Measurements from ENCODE around the gene RAD51B.
"Not testable (repeated sequence)": the region's sequence is repeated elsewhere in the genome, so short reads cannot be mapped to it uniquely, and the experiment has no call there.

The RAD51B gene

DNA sequence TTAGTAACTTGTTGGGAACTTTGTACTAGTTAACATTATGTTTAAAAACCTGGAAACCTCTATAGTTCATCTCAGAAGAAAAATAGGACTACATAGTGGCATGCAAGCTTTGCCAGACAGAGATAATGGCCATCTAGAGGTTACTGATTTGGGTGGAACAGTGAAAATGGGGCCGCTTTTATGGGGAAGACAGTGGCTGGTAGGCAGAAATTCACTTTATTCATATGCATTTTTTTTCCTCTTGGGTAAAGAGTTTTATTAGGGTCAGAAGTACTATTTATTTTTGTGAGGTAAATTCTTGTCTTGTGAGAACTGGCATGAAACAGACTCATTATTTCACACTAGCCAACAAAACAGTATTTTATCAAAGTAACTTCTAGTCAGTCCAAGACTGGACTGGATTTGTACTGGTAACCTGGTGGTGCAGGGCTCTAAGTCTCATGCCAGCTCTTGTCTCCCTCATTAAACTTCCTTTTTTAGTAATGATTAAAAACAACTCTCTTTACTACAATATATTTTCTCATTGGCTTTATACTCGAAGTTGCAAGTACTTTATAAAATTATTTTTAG, 345.8 kb downstream of the RAD51B start:
- in situ Hi-C loops (cut with MboI; ENCODE audit: low sequenced_read_pairs) = no loop called here

DNA sequence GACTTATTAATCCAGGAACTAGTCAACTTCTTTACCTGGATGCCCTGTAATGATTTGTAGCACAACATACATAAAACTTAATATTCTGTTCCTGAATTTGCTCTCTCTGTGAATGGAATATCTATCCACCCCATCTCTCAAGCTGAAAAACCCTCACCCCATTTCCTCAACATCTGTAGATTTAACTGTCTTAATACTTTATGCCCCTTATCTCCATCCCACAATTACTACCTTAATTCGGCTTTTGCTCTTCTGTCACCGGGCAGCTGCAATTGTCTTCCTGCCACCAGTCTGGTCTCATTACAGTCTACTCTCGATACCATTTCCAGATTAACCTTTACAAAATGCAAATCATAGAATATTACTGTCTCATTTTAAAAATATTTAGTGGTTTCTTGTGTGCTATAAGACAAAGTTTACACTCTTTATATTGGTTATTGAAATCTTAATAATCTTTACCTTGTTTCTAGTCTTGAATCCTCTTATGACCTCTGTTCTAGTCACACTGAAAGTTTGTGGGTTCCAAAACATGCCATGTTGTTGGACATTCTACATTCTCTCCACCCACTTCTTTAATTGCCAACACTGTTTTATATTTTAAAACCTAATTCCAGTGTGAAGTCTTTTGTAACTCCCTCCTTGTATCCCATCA, 347.3 kb downstream of the RAD51B start:
- in situ Hi-C loops (cut with MboI; ENCODE audit: low sequenced_read_pairs) = no loop called here

DNA sequence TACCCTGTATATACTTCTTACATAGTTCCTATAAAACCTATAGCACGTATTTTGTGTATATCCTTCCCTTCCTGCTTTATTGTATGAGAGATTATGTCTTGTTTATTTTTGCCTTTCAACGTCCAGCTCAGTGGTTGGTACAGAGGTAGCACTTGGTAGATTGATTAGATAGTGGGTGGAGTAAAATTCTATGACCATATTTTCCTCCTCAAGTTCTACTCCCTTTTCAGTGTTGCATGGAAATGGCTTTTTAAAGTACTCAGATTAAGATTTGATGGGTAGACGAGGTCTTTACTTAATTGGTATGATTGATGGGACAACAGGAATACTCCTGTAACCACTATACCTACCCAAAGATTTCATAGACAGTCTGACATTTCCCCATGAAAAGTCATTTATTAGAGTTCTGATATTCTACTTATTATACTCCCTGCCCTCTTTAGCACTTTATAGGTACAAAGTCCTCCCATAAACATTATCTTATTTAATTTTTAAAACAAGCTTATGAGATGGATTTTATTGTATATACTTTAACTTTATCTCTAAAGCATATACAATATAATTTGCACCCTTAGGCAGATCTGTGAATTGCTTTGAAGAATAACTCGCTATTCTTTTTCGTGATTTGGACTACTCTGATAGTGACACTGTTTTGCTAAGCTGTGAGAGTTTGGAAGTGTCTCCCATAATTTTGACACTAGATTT, 348.0 kb downstream of the RAD51B start:
- in situ Hi-C loops (cut with MboI; ENCODE audit: low sequenced_read_pairs) = no loop called here

DNA sequence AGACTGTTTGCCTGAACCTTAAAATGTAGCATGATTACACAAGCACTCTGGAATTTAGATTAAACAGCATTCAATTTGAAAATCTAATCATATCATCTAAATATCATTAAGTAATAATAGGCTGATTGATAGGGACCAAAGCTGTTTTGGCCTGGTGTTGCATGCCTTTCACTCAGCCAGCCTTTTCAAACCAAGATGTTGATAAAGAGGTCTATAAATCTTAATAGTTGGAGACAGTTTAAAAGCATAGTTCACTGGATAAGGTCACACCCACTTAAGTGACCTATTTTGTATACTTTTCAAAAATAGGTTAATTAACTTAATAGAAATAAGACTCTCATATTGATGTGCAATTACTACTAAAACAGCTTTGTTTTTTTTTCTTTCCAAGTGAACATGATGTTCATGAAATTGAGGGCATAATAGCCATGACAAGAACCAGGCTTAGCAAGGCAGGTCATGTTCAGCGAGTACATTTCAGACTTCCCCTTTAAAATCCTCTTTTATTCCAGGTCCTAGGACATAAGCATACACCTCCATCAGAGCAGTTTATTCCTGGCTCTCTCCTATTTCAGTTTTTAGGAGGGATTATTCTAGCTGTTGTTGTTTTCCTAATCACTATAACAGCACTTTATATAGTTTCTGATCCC, 349.0 kb downstream of the RAD51B start:
- in situ Hi-C loops (cut with MboI; ENCODE audit: low sequenced_read_pairs) = no loop called here

DNA sequence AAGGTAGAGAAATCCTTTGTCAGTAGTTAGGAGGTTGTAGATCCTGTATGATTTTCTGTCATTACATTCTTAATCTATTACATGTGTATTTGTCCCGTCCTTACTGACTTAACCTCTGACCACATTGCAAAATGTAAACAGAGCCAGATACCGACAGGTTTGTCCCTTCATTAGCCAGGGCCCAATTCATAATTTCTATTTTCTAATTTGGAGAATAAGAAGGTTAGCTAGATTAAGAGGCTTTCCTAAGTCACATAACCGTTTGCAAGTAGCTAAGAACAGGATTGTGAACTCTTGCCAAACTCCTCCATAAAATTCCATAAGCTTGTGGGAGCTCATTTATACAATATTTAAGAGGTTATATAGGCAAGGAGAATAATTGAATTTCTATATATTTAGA, 352.6 kb downstream of the RAD51B start:
- in situ Hi-C loops (cut with MboI; ENCODE audit: low sequenced_read_pairs) = no loop called here

DNA sequence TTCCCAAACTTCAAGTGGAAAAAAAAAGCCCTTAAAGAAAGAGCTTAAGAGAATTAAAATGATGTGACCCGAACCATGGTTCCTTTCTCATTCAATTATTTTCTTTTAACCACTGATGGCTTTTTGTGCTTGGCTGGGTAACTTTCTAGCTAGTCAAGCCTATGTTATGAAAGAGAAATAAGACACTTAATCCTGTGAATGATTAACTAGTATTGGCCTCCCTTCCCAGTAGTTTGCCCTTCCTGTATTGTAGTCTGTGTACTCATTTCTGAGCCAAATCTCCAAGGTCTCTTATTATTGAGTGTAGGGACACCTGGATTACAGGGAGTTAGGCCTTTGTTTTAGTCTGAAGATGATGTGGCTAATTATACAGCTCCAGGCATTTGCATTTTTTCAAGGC, 353.0 kb downstream of the RAD51B start:
- in situ Hi-C loops (cut with MboI; ENCODE audit: low sequenced_read_pairs) = no loop called here

DNA sequence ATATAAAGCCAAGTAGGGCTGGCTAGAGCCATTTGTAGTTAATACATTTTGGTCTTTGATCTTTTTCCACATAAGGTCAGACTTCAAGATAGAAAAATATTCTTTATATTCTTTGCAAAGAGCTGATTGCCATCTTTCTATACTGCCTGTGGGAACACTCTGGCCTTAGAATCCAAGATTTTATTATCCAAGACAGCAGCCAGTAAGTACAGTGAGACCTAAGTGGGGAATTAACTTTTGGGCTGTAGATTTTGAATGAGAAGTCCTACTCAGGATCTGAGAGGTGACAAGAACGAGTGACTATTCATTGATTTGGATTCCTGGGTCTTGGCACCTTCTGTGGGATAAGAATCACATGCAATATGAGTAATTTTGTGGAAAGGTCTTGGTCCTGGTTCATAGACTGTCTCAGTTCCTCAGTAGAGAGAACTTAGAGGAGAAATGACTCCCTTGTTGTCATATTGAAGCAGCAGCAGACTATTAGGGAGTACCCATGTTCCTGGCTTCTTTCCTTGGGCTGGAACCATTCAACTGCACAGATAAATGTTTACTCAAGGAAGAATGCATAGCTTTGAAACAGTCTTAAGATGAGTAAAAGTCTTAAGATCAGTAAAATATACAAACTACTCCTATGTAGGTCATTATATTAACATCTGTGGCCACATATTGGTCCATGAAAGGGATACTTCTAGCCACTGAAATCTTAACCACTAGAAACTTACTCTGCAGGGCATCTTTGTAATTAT, 353.8 kb downstream of the RAD51B start:
- in situ Hi-C loops (cut with MboI; ENCODE audit: low sequenced_read_pairs) = no loop called here

DNA sequence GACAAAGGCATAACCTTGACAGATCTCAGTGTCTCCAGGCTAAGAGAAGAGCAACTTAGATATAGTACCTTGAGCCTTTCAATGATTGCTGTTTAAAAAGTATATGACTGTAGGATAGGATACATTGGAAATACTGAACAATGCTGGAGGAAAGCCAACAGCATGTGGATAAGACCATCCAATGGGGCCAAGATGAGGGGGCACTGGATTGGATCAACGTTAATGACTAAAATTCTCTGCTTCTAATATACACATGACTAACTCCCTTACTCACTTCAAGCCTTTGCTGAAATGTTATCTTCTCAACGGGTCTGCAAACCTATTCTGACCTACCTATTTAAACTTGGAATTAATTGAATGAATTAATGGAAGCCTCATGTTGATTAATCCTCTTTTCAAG, 354.9 kb downstream of the RAD51B start:
- in situ Hi-C loops (cut with MboI; ENCODE audit: low sequenced_read_pairs) = no loop called here

DNA sequence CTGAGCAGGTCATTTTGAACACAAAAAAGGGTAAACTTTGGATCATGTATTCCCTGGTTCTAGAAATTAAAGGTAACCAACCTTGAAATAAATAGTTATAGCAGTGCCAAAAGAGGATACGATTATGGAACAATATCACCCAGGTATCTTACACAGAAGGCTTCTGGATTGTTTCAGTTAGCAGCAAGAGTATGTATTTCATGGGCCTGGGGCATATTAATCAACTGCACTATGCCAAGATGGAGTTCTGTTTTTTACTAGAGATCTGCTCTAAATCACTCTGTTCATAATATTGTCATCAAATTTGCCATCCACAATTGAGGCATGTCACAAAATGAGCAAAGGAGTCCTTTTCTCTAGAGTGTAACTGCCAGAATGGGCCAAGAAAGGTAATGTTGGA, 357.1 kb downstream of the RAD51B start:
- in situ Hi-C loops (cut with MboI; ENCODE audit: low sequenced_read_pairs) = no loop called here

DNA sequence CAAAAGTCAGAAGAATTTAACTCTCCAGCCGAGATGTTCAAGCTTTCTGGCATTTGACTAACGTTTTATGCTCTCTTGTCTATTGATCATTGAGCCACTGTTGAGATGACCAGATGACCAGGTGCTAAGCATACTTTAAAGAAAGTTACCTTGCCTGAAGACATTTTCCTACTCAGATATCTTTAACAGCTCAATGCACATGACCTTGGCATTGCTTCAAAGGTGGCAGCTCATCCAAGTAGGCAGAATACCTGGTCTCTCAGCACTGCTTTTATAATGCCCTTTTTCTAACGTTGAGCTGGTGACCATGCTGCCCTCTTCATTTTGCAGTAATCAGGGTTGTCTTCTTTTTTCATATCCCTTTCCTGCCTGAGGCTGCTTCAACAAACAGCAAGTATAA, 358.1 kb downstream of the RAD51B start:
- in situ Hi-C loops (cut with MboI; ENCODE audit: low sequenced_read_pairs) = no loop called here

DNA sequence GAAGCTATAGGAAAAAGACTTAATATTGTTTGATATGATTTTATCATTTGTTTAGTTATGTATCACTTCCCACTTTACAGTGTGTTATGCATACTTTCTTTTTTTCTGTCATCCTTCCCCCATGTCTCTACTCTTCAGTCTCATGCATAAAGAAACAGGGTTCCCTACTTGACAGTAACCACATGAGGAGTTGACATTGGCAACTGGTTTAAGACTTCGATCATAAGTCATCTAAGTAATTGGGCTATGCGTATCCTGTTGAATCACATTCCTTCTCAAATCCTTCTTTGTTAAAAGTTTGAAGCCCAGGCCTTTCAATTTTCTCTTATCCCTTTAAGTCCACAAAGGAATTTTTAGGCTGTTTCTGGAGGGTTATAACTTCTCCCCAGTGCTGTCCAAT, 358.7 kb downstream of the RAD51B start:
- in situ Hi-C loops (cut with MboI; ENCODE audit: low sequenced_read_pairs) = no loop called here

DNA sequence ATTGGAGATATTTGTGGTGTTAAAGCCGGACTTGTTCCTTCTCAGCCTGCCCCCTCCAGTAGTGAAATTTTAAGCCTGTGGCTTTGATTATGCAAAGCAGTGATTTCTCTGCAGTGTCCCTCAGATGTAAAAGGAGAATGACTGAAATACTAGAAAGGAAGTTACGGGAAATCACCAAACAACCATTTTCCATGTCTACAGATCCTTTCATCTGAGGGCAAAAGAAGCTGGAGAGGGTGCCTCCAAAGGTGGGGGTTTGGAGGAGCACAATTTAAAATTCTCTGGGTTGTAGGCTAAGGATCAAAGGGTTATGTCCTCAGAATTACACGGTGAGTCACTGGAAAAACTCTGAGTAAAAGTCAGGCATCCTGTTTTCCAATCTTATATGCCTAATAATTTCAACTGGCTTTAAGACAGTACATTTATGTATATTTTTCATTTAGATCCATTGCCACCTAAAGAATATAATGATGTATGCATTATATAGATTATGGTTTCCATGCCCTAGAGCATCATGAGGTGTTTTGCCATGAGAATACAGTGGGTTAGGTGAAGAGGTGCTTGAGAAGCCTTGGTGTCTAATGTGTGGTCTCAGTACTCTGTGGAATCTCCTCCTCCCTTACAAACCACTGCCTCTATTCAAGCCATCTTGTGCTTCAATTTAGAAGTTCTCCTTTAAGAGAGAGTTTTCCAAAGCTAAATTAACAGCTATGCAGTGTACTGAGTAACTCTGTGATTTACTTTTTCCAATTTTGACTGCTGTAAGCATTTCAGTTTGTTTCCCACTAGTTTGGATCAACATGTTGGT, 362.1 kb downstream of the RAD51B start:
- in situ Hi-C loops (cut with MboI; ENCODE audit: low sequenced_read_pairs) = no loop called here

DNA sequence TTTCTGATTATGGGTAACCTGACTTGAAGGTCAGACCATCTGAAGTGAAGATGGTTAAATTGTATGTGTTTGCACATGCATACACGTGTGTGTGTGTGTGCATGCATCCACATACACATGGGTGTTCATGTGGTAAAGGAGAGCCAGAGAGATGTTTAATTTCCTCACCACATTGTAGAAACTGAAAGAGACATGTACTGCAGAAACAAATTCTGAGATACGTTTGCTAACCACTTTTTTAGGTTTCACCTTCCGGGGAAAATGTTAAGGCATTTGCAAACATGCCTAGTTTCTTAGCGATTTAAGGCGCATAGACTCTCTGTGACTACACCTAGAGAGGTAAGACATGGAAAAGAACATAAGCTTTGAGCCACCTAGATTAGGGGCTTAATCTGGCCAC, 362.9 kb downstream of the RAD51B start:
- in situ Hi-C loops (cut with MboI; ENCODE audit: low sequenced_read_pairs) = no loop called here

DNA sequence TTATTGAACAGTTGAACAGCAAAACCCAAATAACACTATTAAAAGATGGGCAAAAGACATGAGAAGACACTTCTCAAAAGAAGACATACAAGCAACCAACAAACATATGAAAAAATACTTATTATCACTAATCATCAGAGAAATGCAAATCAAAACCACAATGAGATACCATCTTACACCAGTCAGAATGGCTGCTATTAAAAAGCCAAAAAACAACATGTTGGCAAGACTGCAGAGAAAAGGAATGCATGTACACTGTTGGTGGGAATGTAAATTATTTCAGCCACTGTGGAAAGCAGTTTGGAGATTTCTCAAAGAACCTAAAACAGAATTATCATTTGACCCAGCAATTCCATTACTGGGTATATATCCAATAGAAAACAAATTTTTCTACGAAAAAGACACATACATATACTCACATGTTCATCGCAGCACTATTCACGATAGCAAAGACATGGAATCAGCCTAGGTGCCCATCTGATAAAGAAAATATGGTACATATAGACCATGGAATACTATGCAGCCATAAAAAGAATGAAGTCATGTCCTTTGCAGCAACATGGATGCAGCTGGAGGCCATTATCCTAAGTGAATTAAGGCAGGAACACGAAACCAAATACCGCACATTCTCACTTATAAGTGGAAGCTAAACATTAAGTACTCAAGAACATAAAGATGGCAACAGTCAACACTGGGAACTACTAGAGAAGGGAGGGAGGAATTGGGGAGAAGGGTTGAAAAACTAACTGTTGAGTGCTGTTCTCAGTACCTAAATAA, 367.1 kb downstream of the RAD51B start:
- in situ Hi-C loops (cut with MboI; ENCODE audit: low sequenced_read_pairs) = not testable (repeated sequence)

DNA sequence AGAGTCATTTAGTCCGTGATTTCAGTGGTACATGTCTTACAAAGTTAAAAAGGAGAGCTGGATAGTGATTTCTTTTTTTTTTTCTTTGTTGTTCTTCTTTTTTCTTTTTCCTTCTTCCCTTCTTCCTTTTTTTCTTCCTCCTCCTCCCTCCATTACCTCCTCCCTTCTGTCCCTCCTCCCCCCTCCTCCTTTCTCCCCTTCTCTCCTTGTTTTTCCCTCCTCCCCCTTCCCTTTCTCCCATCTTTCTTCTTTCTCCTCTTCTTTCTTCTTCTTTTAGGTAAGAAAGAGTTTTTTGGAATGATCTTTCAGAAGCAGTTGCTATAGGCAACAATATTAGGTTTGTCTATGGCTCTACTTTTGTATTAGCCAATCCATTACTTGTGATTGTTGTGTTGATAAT, 368.6 kb downstream of the RAD51B start:
- in situ Hi-C loops (cut with MboI; ENCODE audit: low sequenced_read_pairs) = no loop called here

DNA sequence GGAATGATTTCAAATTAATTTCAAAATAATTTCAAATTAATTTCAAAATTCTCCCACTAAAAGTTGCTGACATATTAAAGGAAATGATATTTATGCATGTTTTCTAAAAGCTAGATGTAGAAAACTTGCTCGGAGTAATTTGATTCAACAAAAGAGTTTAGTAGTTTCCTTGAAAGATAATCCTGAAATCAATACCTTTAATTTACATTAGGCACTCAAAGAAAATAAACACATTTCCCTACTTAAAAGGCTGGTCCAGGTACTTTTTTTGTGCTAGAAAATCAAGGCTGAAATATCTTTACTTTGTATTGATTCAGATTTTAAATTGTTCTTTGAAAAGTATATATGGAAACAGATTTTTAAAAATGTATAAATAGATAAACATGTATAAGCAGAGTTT, 370.5 kb downstream of the RAD51B start:
- in situ Hi-C loops (cut with MboI; ENCODE audit: low sequenced_read_pairs) = no loop called here

DNA sequence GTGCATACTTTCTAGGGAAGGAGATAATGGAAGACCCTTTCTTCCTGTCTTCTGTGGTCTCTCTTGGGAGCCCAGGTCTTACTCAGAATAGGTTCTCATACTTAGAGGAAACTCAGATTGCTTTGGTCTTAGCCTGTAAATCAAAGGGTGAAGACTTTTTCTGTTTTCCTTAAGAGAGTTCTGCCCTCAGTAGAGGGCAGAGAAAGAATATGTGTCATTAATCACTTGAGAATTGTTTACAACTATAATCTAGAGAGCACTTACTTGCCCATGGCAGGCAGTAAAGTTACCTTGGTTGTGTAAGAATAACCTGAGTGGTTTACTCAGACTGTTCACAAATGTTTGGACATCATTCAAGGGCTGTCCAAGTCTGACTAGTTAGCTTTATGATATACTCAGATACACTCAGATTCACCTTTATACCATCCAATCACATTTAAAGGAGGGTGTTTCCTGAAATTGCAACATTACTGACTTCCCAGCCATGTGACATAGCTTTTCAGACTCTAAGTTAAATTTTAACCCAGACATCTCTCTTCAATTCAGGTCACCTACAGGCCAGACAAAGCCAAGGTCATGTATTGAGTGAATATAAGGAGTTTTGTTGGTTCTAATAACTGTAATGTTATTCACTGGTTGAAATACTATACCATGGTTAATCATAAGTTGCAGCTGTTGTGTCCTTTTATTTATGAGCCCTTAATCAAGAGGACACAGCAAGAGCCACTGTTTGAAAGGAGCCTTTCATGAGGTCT, 372.2 kb downstream of the RAD51B start:
- in situ Hi-C loops (cut with MboI; ENCODE audit: low sequenced_read_pairs) = no loop called here

DNA sequence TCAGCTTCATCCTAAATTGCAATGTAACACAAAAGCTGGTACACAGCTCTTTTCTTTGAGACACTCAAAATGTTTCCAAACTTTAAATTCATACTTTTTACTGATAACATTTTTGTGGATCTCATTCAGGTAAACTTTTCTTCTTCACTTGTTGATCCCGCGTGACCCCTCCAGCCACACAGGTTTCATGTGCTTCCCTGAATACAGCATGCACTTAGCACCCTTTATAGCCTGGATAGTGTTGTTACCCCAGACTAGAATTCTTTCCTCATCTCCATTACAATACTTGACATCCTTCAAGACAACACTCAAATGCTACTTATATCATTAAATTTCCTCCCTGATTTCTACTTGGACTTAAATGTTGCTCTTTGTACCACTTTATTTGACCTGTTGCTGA, 373.4 kb downstream of the RAD51B start:
- in situ Hi-C loops (cut with MboI; ENCODE audit: low sequenced_read_pairs) = no loop called here
